Hepatocyte (in vitro differentiated cells): ENCODE data around the gene ENOX1. TPM values are rescaled to one million over a fixed set of nuclear protein-coding genes. Genes with fewer than 3 reads are reported as not detected.

Source experiments
- DNase-seq: peaks from one replicate; pipeline ENCODE4 v3.0.0-alpha.2; 2016; ENCODE audit warnings: low spot score
- H2AFZ ChIP-seq: fragments of 200-600 bp; sonication (generic); 2 replicates; pipeline ENCODE4 v1.6.0; 2016; ENCODE audit warnings: antibody characterized with exemption, mild to moderate bottlenecking
- H3K27ac ChIP-seq: fragments of 200-600 bp; sonication (generic); 2 replicates; pipeline ENCODE4 v1.5.1; 2016; ENCODE audit warnings: mild to moderate bottlenecking
- H3K27me3 ChIP-seq: fragments of 200-600 bp; sonication (generic); 2 replicates; pipeline ENCODE4 v1.6.1; 2016
- H3K36me3 ChIP-seq: fragments of 200-600 bp; sonication (generic); replicated peaks from 2 replicates; pipeline ENCODE4 v1.5.1; 2016; ENCODE audit warnings: low read depth; ENCODE audit not compliant: insufficient read depth
- H3K4me1 ChIP-seq: fragments of 200-600 bp; sonication (generic); 2 replicates; pipeline ENCODE4 v1.5.1; 2016; ENCODE audit warnings: mild to moderate bottlenecking, moderate library complexity; ENCODE audit not compliant: insufficient read depth
- H3K4me2 ChIP-seq: fragments of 200-600 bp; sonication (generic); 2 replicates; pipeline ENCODE4 v1.6.0; 2016
- H3K4me3 ChIP-seq: fragments of 200-600 bp; sonication (generic); 2 replicates; pipeline ENCODE4 v1.5.1; 2016; ENCODE audit warnings: mild to moderate bottlenecking
- H3K79me2 ChIP-seq: fragments of 200-600 bp; sonication (generic); 2 replicates; pipeline ENCODE4 v1.6.0; 2017; ENCODE audit warnings: mild to moderate bottlenecking
- H3K9me2 ChIP-seq: fragments of 200-600 bp; sonication (generic); replicated peaks from 2 replicates; pipeline ENCODE4 v1.6.0; 2017; ENCODE audit warnings: mild to moderate bottlenecking; ENCODE audit not compliant: insufficient read depth
- H3K9me3 ChIP-seq: fragments of 200-600 bp; sonication (generic); 2 replicates; pipeline ENCODE4 v1.5.1; 2016; ENCODE audit warnings: low read depth, mild to moderate bottlenecking
- H4K20me1 ChIP-seq: fragments of 200-600 bp; sonication (generic); 2 replicates; pipeline ENCODE4 v1.6.0; 2016; ENCODE audit warnings: mild to moderate bottlenecking; ENCODE audit not compliant: insufficient read depth, poor library complexity, severe bottlenecking
- EZH2 ChIP-seq: fragments of 200-600 bp; sonication (generic); IDR thresholded peaks from 2 replicates; pipeline ENCODE4 v1.6.1; 2016; ENCODE audit warnings: antibody characterized with exemption, mild to moderate bottlenecking, borderline replicate concordance
- EZH2phosphoT487 ChIP-seq: fragments of 200-600 bp; sonication (generic); IDR thresholded peaks from one replicate; pipeline ENCODE4 v1.6.1; 2018; ENCODE audit warnings: antibody characterized with exemption, mild to moderate bottlenecking, low read depth, moderate library complexity; ENCODE audit not compliant: unreplicated experiment, severe bottlenecking
- WGBS: methylation state at CpG from one replicate; pipeline ENCODE4 v1.1.6; 2016; ENCODE audit warnings: low lambda C conversion rate; ENCODE audit errors: missing lambda C conversion rate; 5-methylcytosine and 5-hydroxymethylcytosine counted together
- polyA plus RNA-seq: library from polyadenylated mRNA; unstranded; fragments of >200 nt; fragmentation: Nextera tagmentation; extraction: Ambion mirVana; gene quantifications from 2 replicates; pipeline ENCODE4 v1.2.1, GENCODE V29; 2016
- total RNA-seq: library from RNA; depleted of rRNA; stranded (reverse); fragments of >200 nt; gene quantifications from 2 replicates; pipeline ENCODE4 v1.2.3, GENCODE V29; 2014
- TF ChIP-seq, protein P1 (sequence below): fragments of 200-600 bp; sonication (generic); IDR thresholded peaks from 2 replicates; pipeline ENCODE4 v1.5.1; 2016; ENCODE audit warnings: antibody characterized with exemption, mild to moderate bottlenecking; ENCODE audit not compliant: poor library complexity

Gene ENOX1
- total and polyA plus RNA-seq, 2 experiments from 2014 or later: 2.4 to 4.0 TPM

DNA sequence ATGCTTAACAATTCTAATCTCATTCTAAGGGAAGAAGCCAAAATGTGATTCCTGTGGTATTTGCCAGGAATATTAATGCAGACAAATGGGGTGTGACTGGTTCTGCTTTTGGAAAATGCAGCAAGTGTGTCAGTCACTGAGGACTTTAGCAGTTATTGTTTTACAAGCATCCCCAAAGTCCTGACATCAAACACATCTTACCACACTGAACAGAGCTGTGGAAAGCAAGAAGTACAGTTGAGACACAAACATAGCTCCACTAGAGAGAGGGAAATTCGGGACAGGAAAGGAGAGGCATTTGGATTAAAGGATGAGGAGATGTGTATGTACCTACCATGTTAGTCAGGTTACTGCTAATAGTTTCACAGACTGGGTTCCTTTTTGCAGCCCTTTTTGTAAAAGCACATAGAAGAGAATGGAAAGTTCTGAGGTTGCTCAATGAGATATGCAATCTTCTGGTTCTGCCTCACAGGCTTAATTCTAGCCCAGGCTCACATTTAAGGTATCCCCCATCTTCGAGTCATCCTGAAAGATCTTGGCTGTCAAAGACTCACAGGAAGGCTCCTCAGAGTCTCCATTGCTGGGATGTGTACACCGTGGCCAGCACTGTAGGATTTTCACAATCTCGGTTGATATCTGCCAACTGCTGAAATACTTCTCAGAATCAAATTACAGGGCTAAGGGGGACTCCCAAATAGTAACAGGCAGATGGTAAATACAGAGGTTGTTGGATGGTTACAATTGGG is 446.8 kb downstream of the ENOX1 start:
- H3K9me3 ChIP-seq: no peaks in the 10 kb centered on the region
- no peaks in the 10 kb centered on the region for H3K27me3 ChIP-seq
- no peaks in the 10 kb centered on the region for H4K20me1 ChIP-seq
- no peak overlapping the region for H3K4me2 ChIP-seq
- 80% methylated on average over 4 of the region's 4 CpGs for WGBS
- no peak overlapping the region for H3K27ac ChIP-seq
- TF ChIP-seq EZH2phosphoT487 (no peak), EZH2 (no peak)
- TF ChIP-seq, protein P1, sequence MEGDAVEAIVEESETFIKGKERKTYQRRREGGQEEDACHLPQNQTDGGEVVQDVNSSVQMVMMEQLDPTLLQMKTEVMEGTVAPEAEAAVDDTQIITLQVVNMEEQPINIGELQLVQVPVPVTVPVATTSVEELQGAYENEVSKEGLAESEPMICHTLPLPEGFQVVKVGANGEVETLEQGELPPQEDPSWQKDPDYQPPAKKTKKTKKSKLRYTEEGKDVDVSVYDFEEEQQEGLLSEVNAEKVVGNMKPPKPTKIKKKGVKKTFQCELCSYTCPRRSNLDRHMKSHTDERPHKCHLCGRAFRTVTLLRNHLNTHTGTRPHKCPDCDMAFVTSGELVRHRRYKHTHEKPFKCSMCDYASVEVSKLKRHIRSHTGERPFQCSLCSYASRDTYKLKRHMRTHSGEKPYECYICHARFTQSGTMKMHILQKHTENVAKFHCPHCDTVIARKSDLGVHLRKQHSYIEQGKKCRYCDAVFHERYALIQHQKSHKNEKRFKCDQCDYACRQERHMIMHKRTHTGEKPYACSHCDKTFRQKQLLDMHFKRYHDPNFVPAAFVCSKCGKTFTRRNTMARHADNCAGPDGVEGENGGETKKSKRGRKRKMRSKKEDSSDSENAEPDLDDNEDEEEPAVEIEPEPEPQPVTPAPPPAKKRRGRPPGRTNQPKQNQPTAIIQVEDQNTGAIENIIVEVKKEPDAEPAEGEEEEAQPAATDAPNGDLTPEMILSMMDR: no peak
- DNase-seq: no peak
- H2AFZ ChIP-seq: no peak overlapping the region
- H3K4me3 ChIP-seq: no peak overlapping the region
- no peaks in the 10 kb centered on the region for H3K4me1 ChIP-seq
- no peaks in the 10 kb centered on the region for H3K9me2 ChIP-seq
- H3K36me3 ChIP-seq: no peaks in the 10 kb centered on the region
- no peaks in the 10 kb centered on the region for H3K79me2 ChIP-seq

DNA sequence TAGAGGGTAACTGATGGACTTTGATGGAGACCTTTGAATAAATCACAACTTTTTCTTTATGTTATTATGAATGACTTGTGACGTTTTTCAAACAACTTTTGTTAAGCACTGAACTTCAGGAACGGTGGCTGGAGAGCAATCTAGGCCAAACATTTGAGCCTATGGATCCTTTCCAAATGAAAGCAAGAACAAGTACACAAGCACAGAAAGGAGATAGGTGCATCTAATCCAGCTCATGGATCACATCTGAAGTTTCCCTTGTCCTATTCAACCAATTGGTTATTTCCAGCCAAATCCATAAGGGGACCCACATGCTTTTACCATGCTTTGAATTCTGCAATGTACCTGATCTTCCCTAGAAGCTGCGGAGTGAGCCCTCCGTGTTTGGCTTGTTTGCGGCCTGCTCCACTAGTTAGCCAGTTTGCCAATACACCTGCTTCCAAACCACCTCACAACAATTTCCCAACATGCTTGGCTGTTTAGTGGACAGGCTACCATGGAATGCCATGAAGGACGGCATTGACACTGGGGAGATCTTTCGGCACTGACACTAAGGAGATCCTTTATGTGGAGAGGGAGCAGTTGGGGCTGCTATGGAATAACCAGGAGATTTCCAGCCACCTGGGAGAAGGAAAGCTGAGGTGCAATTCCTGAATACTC is 447.5 kb downstream of the ENOX1 start:
- H4K20me1 ChIP-seq: no peaks in the 10 kb centered on the region
- H3K79me2 ChIP-seq: no peaks in the 10 kb centered on the region
- no peak overlapping the region for H3K4me3 ChIP-seq
- H3K9me3 ChIP-seq: no peaks in the 10 kb centered on the region
- no peak for DNase-seq
- TF ChIP-seq EZH2phosphoT487 (no peak), EZH2 (no peak)
- TF ChIP-seq, protein P1: no peak
- H3K4me2 ChIP-seq: no peak overlapping the region
- no peaks in the 10 kb centered on the region for H3K4me1 ChIP-seq
- WGBS: 94% methylated on average over 7 of the region's 7 CpGs
- no peaks in the 10 kb centered on the region for H3K27me3 ChIP-seq
- H3K27ac ChIP-seq: no peak overlapping the region
- no peaks in the 10 kb centered on the region for H3K36me3 ChIP-seq
- no peaks in the 10 kb centered on the region for H3K9me2 ChIP-seq
- H2AFZ ChIP-seq: no peak overlapping the region

DNA sequence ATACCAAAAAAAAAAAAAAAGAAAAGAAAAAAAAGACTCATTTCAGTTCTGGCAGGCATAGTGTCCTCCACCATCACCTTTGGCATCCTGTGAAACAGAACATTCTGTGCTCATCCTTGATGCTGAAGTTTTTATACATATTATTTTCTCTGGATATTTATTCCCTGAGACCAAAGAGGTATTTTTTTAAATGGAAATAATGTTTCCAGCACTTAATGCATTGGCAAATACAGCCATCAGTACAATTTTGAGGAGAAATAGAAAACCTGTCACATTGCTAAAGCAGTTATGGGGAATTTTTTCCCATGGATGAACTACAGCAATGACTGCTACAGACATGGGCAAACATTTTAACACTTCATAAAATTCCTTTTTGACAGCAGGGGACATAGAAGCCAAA is 451.0 kb downstream of the ENOX1 start:
- no peak overlapping the region for H3K27ac ChIP-seq
- DNase-seq: no peak
- no peaks in the 10 kb centered on the region for H3K79me2 ChIP-seq
- H3K36me3 ChIP-seq: no peaks in the 10 kb centered on the region
- TF ChIP-seq EZH2 (no peak), EZH2phosphoT487 (no peak)
- TF ChIP-seq, protein P1: no peak
- H2AFZ ChIP-seq: no peak overlapping the region
- H3K9me3 ChIP-seq: no peaks in the 10 kb centered on the region
- H3K27me3 ChIP-seq: no peaks in the 10 kb centered on the region
- no peaks in the 10 kb centered on the region for H3K9me2 ChIP-seq
- no peaks in the 10 kb centered on the region for H3K4me1 ChIP-seq
- no peaks in the 10 kb centered on the region for H4K20me1 ChIP-seq
- H3K4me2 ChIP-seq: no peak overlapping the region
- no peak overlapping the region for H3K4me3 ChIP-seq
